Esophagus squamous epithelium (tissue), 4 donors: ENCODE measurements around the gene TSTD1.

Source experiments
- CTCF ChIP-seq, 6 experiments: fragments of 450-650 bp in 4 of 6; fragments of 200-600 bp in 2 of 6; sonication (generic) in 2 of 6; IDR thresholded peaks; one replicate each; pipeline ENCODE4 v1.5.1; 2016 to 2019; ENCODE audit warnings: antibody characterized with exemption in 6 of 6, mild to moderate bottlenecking in 4 of 6, moderate library complexity in 4 of 6
- POLR2A ChIP-seq, 4 donors: fragments of 450-650 bp; IDR thresholded peaks; one replicate each; pipeline ENCODE4 v1.6.1; 2017; ENCODE audit warnings: antibody characterized with exemption in 4 of 4, mild to moderate bottlenecking in 4 of 4, moderate library complexity in 3 of 4

- no peak for TF ChIP-seq CTCF (IDR thresholded peaks at IDR 0.05)
- TF ChIP-seq POLR2A (IDR thresholded peaks at IDR 0.05): no peak
Measured at GRCh38 chr1:161054232-161054631, 15.5 kb upstream of the TSTD1 start.
